ENCODE measurements around the gene PPDPF. TPM values are rescaled to one million over a fixed set of nuclear protein-coding genes. Genes with fewer than 3 reads are reported as not detected.

Gene PPDPF
- total RNA-seq, 1 experiment from 2014 or later, result 149 TPM

- Histone ChIP-seq H3K27me3 (ENCODE audit: insufficient read depth, low read length) (no peaks in the 10 kb centered on the region; the same call in 1 of the 2 replicates), H3K4ac (ENCODE audit: low read depth, low read length) (no peak overlapping the region), H3K9me3 (ENCODE audit: control insufficient read depth, low read depth, low read length) (no peaks in the 10 kb centered on the region), H2AFZ (ENCODE audit: low read length) (no peak overlapping the region), H4K91ac (ENCODE audit: insufficient read length, low read depth, low read length) (no peak overlapping the region), H3K4me2 (ENCODE audit: insufficient read depth, insufficient read length, low read length) (no peak overlapping the region), H2BK20ac (ENCODE audit: low read depth, low read length, poor library complexity, severe bottlenecking) (no peak overlapping the region), H4K8ac (replicated peaks; ENCODE audit: insufficient read length, low read depth, low read length) (no peak overlapping the region), H3K79me1 (ENCODE audit: insufficient read depth, low read depth, low read length, poor library complexity, severe bottlenecking) (no peaks in the 10 kb centered on the region), H3T11ph (ENCODE audit: low read length) (no peak overlapping the region), H2BK12ac (ENCODE audit: insufficient read length, low read depth, low read length) (no peak overlapping the region), H2BK5ac (ENCODE audit: insufficient read length, low read length) (no peak overlapping the region), H3K27ac (ENCODE audit: insufficient read length, low read depth, low read length) (no peak overlapping the region), H2BK120ac (ENCODE audit: low read depth, low read length, poor library complexity, severe bottlenecking) (no peak overlapping the region), H3K18ac (ENCODE audit: insufficient read length, low read depth, low read length) (no peak overlapping the region), H3K23ac (ENCODE audit: insufficient read length, low read depth, low read length) (no peak overlapping the region), H2AK5ac (ENCODE audit: insufficient read length, low read length) (no peak overlapping the region), H3K14ac (ENCODE audit: insufficient read depth, low read length) (no peak overlapping the region), H3K23me2 (ENCODE audit: insufficient read length, low read depth, low read length, poor library complexity, severe bottlenecking) (no peaks in the 10 kb centered on the region), H2BK15ac (ENCODE audit: low read depth, low read length) (no peak overlapping the region), H4K20me1 (ENCODE audit: control insufficient read depth, insufficient read depth, insufficient read length) (no peaks in the 10 kb centered on the region), H3K9ac (ENCODE audit: extremely low read depth, insufficient read length, low read length) (no peak overlapping the region), H4K5ac (ENCODE audit: insufficient read length, low read depth, low read length) (no peak overlapping the region), H3K79me2 (ENCODE audit: insufficient read depth, low read length) (no peaks in the 10 kb centered on the region), H3K56ac (ENCODE audit: insufficient read length, low read depth, low read length) (no peak overlapping the region), H3K4me1 (ENCODE audit: insufficient read depth, low read length) (no peaks in the 10 kb centered on the region)
- H3K27me3 Mint-ChIP-seq (ENCODE audit: low read depth), result peaks cover 51% of the 10 kb centered on the region
- TF ChIP-seq CTCF (conservative IDR thresholded peaks at IDR 0.05), result no peak
- H3K9me3 Mint-ChIP-seq, result peaks cover 3 to 15% of the 10 kb centered on the region in 2 experiments
- DNase-seq, result no peak
- WGBS (ENCODE audit: extremely low coverage, insufficient read length, low lambda C conversion rate), result no CpG with 5 or more reads among the region's 40 CpGs
- H3K36me3 Mint-ChIP-seq (ENCODE audit: insufficient read depth in 1 of 3, low read depth in 3 of 3), result peaks cover 12 to 21% (median 17%) of the 10 kb centered on the region in 3 experiments
- H3K4me1 Mint-ChIP-seq, result peaks cover 5 to 10% of the 10 kb centered on the region in 2 experiments
- H3K4me3 Mint-ChIP-seq, result peak overlapping the region; percentile 44 to 72; a peak in 3 of 5 replicates
- H3K27ac Mint-ChIP-seq, result no peak overlapping the region
These were observed 32.8 kb upstream of the PPDPF start for GRCh38 chr20:63487781-63488241.
